Activated CD8-positive, alpha-beta memory T cell treated with anti-CD3 and anti-CD28 coated beads for 24 hours (primary cell): ENCODE measurements around the gene CACNA2D1.

ENCODE experiments used
- DNase-seq: peaks from one replicate; pipeline ENCODE4 v3.0.0-alpha.2; 2020

CACNA2D1 gene

GRCh38 chr7:81929386-81929785 is 514.2 kb downstream of the CACNA2D1 start:
- no peak for DNase-seq

GRCh38 chr7:81926154-81926553 is 517.4 kb downstream of the CACNA2D1 start:
- no peak for DNase-seq

GRCh38 chr7:81925530-81925929 is 518.0 kb downstream of the CACNA2D1 start:
- no peak for DNase-seq

- no peak for DNase-seq
Measured at GRCh38 chr7:81924494-81924893, 519.1 kb downstream of the CACNA2D1 start.

GRCh38 chr7:81919494-81919893 is 524.1 kb downstream of the CACNA2D1 start:
- DNase-seq = no peak

GRCh38 chr7:81908220-81908619 is 535.4 kb downstream of the CACNA2D1 start:
- DNase-seq = no peak

GRCh38 chr7:81903115-81903514 is 540.5 kb downstream of the CACNA2D1 start:
- DNase-seq = no peak

- no peak for DNase-seq
Measured at GRCh38 chr7:81902536-81902935, 541.0 kb downstream of the CACNA2D1 start.
